H1 (cell line): ENCODE measurements around the gene SURF1. TPM values are rescaled to one million over a fixed set of nuclear protein-coding genes. Genes with fewer than 3 reads are reported as not detected.
A peak's percentile ranks its signal among the peaks of the same experiment; 100 is the strongest.

Experiments used
- BACH1 ChIP-seq: IDR thresholded peaks from 2 replicates; pipeline ENCODE4 v1.6.1; 2012; ENCODE audit warnings: low read length, improper control_type of control experiment
- CREB1 ChIP-seq: IDR thresholded peaks from 2 replicates; pipeline ENCODE4 v1.6.1; 2012; ENCODE audit warnings: inconsistent platforms
- GABPA ChIP-seq: IDR thresholded peaks from 2 replicates; pipeline ENCODE4 v1.6.1; 2011; ENCODE audit warnings: mild to moderate bottlenecking, low read length, moderate library complexity, borderline replicate concordance; ENCODE audit not compliant: insufficient read depth
- JUND ChIP-seq: IDR thresholded peaks from 2 replicates; pipeline ENCODE4 v1.6.1; 2011; ENCODE audit warnings: mild to moderate bottlenecking, improper control_type of control experiment, low read length
- MAX ChIP-seq: IDR thresholded peaks from 2 replicates; pipeline ENCODE4 v1.6.1; 2012; ENCODE audit warnings: inconsistent platforms
- polyA plus RNA-seq, 7 experiments: library from polyadenylated mRNA; depleted of rRNA in 3 of 7; stranded (reverse) in 5 of 7; unstranded in 2 of 7; fragments of >200 nt in 5 of 7; fragments of 200-250 nt in 2 of 7; gene quantifications; 1 replicate in 5 of 7; 2 replicates in 1 of 7; 4 replicates in 1 of 7; pipeline versions ENCODE4 v1.2.1 to v1.2.3, GENCODE V29; 2011 to 2013; ENCODE audit warnings: missing spikeins in 2 of 7, mixed read lengths in 2 of 7
- total RNA-seq: library from RNA; stranded (reverse); fragmentation: NEBNext Ultra II Directional; extraction: Animal tissue kit (Norgen Biotek cat#: 25700); gene quantifications from 2 replicates; pipeline ENCODE4 v1.2.1, GENCODE V29; 2021
- TF ChIP-seq, protein P1 (sequence below): IDR thresholded peaks from 2 replicates; pipeline ENCODE4 v1.6.1; 2012; ENCODE audit warnings: inconsistent platforms

The SURF1 gene
- total and polyA plus RNA-seq, 2 of the 8 experiments (the other 6 are each of a cell fraction or from before 2014, with no cell fraction given): 43.1 to 44.7 TPM

DNA sequence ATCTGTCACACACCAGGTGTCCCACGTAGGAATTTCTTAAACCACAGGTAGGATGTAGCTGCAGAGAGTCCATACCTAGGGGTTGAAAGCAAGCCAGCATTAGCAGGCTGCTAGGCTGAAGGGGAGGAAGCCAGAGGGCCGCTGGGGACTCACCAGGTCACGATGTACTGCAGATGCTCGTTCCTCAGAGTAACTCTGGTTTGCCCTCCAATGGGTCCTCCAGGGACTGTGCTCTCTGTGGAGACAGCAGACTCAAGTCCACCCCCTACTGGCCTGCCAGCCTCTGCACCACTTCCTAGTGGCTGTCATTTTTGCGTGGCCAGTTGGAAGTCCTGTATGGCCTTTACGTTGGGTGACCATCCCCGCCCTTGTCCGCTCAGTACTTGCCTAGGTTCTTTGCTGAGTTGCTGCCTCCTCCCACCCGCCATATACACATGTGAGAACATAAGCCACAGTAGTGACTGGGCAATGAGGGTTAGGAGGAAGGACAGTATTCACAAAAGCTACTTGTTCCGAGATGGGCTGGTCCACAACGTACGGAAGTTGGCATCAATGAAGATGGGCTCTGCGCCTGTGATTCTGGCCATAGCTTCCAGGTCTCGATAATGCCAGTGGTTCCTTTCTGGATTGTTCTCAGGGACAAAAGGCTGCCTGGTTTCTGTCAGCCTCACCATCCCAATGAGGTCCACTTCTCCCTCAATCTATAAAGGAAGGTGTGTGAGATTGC, 4.2 kb downstream of the SURF1 start (continued):
- TF ChIP-seq GABPA (no peak), MAX (peak; percentile 30), CREB1 (0 out of 2 replicates have a peak, but pooled peaks have one; percentile 28), JUND (no peak), BACH1 (0 out of 2 replicates have a peak, but pooled peaks have one; percentile 14)
- TF ChIP-seq, protein P1, sequence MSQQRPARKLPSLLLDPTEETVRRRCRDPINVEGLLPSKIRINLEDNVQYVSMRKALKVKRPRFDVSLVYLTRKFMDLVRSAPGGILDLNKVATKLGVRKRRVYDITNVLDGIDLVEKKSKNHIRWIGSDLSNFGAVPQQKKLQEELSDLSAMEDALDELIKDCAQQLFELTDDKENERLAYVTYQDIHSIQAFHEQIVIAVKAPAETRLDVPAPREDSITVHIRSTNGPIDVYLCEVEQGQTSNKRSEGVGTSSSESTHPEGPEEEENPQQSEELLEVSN: no peak
